AG04449 (cell line): ENCODE data around the gene AP3S2.
"Not testable (repeated sequence)": the region's sequence is repeated elsewhere in the genome, so short reads cannot be mapped to it uniquely, and the experiment has no call there.

Source experiments
- CTCF ChIA-PET: fragments of 350-600 bp; formaldehyde crosslinking; extraction: SDS; loops from one replicate; lab custom pipeline; 2021; ENCODE audit warnings: antibody characterized with exemption; lab: Yijun Ruan, JAX
- POLR2A ChIA-PET: fragments of 400-600, 350-600 bp; formaldehyde crosslinking; extraction: SDS; loops from one replicate; lab custom pipeline; 2020; ENCODE audit warnings: antibody characterized with exemption, inconsistent platforms; lab: Yijun Ruan, JAX
- DNase-seq: peaks from one replicate; pipeline ENCODE4 v3.0.0-alpha.2; 2010; ENCODE audit warnings: low read depth, low spot score
- H3K4me3 ChIP-seq: 2 replicates; pipeline ENCODE4 v1.5.1; 2011; ENCODE audit warnings: low read depth, mild to moderate bottlenecking, control low read depth, low read length
- CTCF ChIP-seq: IDR thresholded peaks from one replicate; pipeline ENCODE4 v1.5.1; 2011; ENCODE audit warnings: mild to moderate bottlenecking, moderate library complexity, low read length, control low read depth, inconsistent platforms; ENCODE audit not compliant: insufficient read depth; ENCODE audit errors: missing control alignments

AP3S2 gene

GRCh38 chr15:89888214-89888804 lies 5.5 kb downstream of the AP3S2 start:
- DNase-seq = peak; percentile 69
- ChIA-PET CTCF (interaction anchor here (0.7 to 12.6 kb wide), 42 partner anchors 8 to 530 kb away, joined by 3 to 339 read pairs (median 5); partner anchors contain the start of genes ARPIN, MESP1 and MESP2), POLR2A (interaction anchor here (1.1 kb wide), 1 partner anchor 313 kb away, joined by 5 read pairs; the partner anchor contains the start of gene SEMA4B)

GRCh38 chr15:89885611-89886010 lies 8.2 kb downstream of the AP3S2 start:
- ChIA-PET POLR2A (no interaction called here), CTCF (interaction anchor here (3.4 to 12.6 kb wide), 4 partner anchors 9 to 143 kb away, joined by 23 to 339 read pairs (median 206); no protein-coding TSS in a partner anchor)
- no peak for TF ChIP-seq CTCF
- no peak overlapping the region for H3K4me3 ChIP-seq
- DNase-seq = no peak

More at GRCh38 chr15:89888214-89888804, 5.5 kb downstream of the AP3S2 start:
- TF ChIP-seq CTCF = peak; percentile 53
- no peak overlapping the region for H3K4me3 ChIP-seq

GRCh38 chr15:89885179-89885578 lies 8.6 kb downstream of the AP3S2 start:
- POLR2A ChIA-PET = not testable (repeated sequence)

DNA sequence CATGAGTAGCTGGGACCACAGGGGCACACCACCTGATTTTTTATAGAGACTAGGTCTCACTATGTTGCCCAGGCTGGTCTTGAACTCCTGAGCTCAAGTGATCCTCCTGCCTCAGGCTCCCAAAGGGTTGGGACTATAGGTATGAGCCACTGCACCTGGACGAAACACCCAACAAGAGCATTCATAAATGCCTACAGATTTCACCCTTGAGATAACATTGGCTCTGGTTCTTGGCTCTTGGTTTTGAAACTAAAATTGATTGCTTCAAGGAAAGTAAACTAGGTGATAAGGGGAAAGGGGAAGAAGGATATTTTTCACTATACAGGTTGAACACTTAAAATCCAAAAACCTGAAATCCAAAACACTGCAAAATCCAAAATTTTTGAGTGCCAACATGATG lies 10.3 kb downstream of the AP3S2 start:
- no peak for DNase-seq
- no peak for TF ChIP-seq CTCF
- H3K4me3 ChIP-seq = no peak overlapping the region
- CTCF ChIA-PET = interaction anchor here (0.7 to 3.5 kb wide), 7 partner anchors 9 to 132 kb away, joined by 3 to 22 read pairs (median 5); partner anchors contain the start of gene MESP1
- POLR2A ChIA-PET = no interaction called here

More at GRCh38 chr15:89885179-89885578, 8.6 kb downstream of the AP3S2 start:
- not testable (repeated sequence) for H3K4me3 ChIP-seq, DNase-seq
- CTCF ChIA-PET = interaction anchor here (7.0 to 12.6 kb wide), 3 partner anchors 8 to 143 kb away, joined by 180 to 339 read pairs (median 233); no protein-coding TSS in a partner anchor

DNA sequence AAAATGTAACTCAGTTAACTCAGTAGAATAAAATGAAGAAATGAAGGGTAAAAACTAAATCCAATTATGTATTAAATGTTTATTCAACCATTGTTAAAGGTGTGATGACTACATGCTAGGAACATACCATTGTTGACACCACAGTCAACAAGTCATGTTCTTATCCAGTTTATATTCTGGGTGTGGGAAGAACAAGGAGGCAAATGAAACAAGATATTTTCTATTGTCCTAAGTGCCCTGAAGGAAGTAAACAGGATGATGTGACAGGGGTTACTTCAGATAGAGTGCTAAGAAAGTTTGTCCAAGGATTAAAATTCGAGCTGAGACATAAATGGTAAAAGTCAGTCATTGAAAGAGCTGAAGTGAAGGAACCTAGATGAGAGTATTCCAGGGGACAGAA lies 13.1 kb downstream of the AP3S2 start:
- ChIA-PET POLR2A (no interaction called here), CTCF (interaction anchor here (1.0 to 3.5 kb wide), 2 partner anchors 8 to 120 kb away, joined by 3 to 22 read pairs; no protein-coding TSS in a partner anchor)
- DNase-seq = no peak
- TF ChIP-seq CTCF = no peak
- H3K4me3 ChIP-seq = no peak overlapping the region

DNA sequence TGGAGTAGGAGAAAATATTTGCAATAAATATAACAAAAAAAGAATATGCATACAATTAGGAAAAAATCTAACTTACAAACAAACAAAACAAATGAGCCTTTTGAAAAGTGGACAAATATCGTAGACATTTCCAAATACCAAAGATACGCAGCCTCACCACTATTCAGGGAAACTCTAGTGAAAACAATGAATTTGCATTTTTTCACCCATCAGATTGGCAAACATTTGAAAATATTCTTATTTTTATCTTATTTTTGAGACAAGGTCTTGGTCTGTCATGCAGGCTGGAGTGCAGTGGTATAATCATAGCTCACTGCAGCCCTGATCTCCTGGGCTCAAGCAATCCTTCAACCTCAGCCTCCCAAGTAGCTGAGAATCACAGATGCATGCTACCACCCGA lies 15.5 kb downstream of the AP3S2 start:
- ChIA-PET CTCF (interaction anchor here (0.6 to 9.3 kb wide), 5 partner anchors 10 to 144 kb away, joined by 3 to 842 read pairs (median 147); partner anchors contain the start of genes MESP1 and MESP2), POLR2A (no interaction called here)

More for the DNA sequence above, 15.5 kb downstream of the AP3S2 start:
- H3K4me3 ChIP-seq = no peak overlapping the region
- no peak for TF ChIP-seq CTCF
- no peak for DNase-seq
